Hematopoietic multipotent progenitor cell treated with erythropoietin and hydrocortisone succinate and interleukin-3 and kit ligand, for 15 days (in vitro differentiated cells): Measurements from ENCODE around the gene ARID1B.
"Not testable (repeated sequence)": the region's sequence is repeated elsewhere in the genome, so short reads cannot be mapped to it uniquely, and the experiment has no call there.

Source experiments
- DNase-seq: peaks from one replicate; pipeline ENCODE4 v3.0.0-alpha.2; 2015; ENCODE audit warnings: low spot score

ARID1B gene

GRCh38 chr6:157021993-157022740, 245.0 kb downstream of the ARID1B start:
- peak; percentile 87 for DNase-seq

GRCh38 chr6:157023958-157024357, 246.8 kb downstream of the ARID1B start:
- DNase-seq = no peak

- no peak for DNase-seq
Observed at GRCh38 chr6:157024745-157025144, 247.6 kb downstream of the ARID1B start.

DNA sequence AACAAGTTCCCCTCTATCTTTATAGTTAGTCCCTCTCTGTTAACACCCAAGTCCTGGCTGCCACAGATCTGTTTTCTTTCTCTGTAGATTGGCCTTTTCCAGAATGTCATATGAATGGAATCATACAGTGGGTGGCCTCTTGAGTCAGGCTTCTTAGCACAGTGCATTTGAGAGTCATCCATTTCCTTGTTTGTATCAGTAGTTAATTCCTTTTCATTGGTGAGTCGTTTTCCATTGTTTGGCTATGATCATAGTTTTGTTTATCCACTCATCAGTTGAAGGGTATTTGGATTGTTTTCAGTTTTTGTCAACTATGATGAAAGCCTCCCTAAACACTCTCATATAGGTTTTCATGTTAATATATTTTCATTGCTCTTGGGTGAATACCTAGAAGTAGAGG, 248.3 kb downstream of the ARID1B start:
- DNase-seq = no peak

DNA sequence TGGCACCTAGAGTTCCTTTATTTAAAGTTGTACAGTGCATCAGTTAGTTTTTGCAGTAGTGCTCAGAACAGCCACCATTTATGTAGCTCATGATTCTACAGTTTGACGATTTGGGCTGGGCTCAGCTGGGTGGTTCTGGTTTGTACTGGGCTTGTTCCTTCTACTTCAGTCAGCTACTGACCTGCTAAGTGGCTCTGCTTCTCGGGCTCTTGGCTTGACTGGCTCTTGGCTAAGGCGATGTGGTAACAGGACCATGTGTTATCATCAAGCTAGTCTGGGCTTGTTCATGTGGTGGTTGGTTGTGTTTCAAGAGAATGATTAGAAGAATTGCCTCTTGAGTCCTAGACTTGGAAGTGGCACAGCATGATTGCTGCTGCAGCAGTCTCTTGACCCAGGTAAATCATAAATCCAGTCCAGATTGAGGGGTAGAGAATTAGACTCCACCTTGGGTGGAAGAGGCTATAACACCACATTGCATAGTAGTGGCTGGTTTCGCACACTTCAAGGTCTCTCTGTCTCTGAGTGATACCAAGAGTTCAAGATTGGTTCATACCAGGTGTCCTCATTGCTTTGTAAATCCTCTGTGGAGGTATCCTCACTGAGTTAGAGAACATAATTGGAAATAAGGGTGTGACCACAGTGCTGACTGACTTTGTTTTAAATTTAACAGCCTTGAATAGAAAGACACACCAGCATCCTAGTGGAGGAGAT, 253.0 kb downstream of the ARID1B start:
- DNase-seq = no peak

DNA sequence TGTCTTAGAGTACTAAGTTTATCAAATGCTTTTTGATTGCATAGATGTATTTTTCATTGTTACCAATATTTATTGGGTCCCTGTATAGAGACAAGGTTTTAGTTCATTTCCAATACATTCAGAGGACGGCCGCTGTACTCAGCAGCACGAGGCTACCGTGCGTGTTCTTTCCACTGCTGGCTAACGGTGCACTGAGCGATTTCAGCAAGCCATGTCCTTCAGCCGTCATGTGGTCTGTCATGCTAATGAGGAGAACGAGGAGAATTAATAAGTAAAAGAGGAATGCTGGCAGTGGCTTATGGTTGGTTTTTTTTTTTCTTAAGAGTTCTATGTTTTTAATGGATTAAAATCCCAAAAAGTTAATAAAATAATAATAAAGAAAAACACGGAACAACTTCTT, 253.6 kb downstream of the ARID1B start:
- DNase-seq = no peak

DNA sequence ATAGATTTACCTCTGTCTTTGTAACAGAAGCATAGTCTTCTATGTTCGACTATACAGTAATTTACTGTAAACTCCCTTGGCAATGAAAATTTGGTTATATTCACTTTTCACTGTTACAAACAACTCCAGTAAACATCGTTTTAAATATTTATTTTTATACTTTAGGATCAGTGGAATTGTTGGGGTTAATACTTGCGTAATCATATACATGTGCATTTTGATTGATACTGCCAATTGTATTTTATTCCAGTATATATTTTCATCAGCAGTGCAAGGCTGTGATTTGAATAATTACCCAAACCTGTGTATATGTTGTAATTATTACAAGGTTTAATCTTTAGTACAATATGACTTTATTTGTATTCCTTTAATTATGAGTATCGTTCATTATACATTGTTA, 255.7 kb downstream of the ARID1B start:
- DNase-seq = no peak

GRCh38 chr6:157033428-157034140, 256.4 kb downstream of the ARID1B start:
- DNase-seq = peak; percentile 45

GRCh38 chr6:157034436-157035230, 257.5 kb downstream of the ARID1B start:
- DNase-seq = peak; percentile 73

DNA sequence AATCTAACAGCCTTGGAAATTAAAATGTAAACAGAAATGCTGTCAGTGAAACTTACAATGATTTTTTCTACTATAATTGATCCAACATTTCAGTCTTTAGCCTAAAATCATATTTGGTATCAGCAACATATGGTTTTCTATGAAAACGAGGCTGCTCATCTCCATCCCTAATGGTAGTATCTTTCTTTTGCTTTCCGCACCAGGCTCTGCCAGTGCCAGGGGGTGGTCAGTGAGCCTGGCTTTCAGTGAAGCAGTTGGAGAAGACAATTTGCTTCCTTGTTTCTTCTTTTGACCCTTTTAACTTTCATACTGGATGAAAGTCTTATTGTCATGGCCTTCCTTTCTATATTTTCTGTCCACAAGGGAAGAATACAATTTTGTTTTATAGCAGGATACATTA, 258.4 kb downstream of the ARID1B start:
- DNase-seq = no peak

DNA sequence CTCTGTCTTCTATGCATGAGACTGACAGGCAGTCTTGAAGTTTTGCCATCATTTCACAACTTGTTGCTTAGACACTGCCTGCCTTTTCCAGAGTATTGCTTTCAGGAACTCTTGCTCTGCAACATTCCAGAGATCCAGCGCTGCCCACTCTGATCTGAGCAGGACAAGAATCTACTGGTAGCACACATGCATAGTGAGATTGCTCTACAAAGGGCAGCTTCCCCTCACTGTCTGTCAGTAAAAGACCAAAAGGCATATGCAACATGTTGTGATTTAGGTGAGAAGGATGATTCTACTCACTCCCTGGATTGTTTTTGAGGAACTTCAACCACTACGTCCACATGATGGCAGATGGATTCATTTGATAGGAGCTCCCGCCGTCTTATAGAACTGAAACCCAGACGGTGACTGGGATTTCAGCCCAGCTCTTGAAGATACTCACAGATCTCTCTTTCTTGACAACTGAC, 259.1 kb downstream of the ARID1B start:
- no peak for DNase-seq

GRCh38 chr6:157037165-157037564, 260.0 kb downstream of the ARID1B start:
- DNase-seq = no peak

DNA sequence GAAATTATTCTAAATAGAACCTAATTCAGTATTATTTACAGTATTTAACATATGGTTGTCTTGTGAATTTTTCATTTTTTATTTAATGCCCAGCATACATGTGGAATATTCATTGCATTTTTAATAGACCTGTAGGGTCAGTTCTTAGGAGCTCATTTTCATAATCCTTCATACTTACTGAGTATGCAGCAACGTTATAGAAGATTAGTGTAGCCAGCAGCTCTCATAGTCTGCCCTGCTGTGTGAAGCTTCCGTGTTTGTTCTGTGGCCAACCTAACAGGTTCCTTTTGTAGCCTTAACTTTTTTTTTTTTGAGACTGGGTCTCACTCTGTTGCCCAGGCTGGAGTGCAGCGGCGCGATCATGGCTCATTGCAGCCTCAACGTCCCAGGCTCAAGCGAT, 261.4 kb downstream of the ARID1B start:
- DNase-seq = no peak

- DNase-seq = not testable (repeated sequence)
Observed at GRCh38 chr6:157039639-157040038, 262.5 kb downstream of the ARID1B start.

DNA sequence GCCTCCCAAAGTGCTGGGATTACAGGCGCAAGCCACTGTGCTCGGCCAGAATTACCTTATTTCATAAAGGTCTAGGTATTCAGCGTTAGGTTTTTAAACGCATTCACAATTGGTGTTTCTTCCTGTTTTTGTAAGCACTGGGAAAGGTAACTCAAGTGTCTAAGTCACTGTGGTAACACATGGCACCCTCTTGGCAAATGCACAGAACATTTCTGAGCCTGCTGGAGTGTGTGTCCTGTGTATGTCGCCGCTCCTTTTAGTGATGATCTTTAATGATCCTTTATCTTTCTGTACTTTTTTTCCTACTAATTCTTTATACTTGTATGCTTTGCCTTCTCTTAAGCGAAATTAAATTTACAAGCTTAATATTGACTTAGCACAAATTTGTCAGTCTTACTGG, 263.0 kb downstream of the ARID1B start:
- DNase-seq = no peak

DNA sequence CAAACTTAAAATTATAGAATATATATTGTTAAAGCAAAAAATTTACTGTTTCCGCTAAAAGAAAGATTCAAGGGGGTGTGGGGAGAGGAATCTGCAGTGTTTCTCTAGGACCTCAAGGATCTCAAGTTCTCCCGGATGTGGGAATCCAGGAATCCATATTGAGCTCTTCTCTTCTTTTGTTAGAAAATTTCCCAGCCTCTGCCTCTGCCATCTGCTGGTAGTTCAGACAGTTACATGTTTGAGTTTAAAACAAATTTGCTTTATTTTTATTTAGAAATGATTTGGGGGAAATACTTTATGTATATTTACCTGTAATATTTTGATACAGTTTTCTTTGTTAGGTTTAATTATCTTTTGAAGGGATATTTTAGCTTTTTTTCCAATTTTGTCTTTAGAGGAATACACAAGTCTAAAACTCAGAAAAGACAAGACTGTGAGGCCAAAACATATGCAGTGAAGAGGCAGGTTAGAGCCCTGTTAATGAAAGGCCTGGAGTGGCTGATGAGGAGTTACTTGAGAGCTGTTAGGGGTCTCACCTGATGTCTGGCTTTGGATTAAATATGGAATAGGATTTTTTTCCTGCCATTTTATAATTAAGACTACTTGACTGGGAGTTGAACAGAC, 268.8 kb downstream of the ARID1B start:
- DNase-seq = no peak

- DNase-seq = no peak
Observed at GRCh38 chr6:157046776-157047175, 269.6 kb downstream of the ARID1B start.

DNA sequence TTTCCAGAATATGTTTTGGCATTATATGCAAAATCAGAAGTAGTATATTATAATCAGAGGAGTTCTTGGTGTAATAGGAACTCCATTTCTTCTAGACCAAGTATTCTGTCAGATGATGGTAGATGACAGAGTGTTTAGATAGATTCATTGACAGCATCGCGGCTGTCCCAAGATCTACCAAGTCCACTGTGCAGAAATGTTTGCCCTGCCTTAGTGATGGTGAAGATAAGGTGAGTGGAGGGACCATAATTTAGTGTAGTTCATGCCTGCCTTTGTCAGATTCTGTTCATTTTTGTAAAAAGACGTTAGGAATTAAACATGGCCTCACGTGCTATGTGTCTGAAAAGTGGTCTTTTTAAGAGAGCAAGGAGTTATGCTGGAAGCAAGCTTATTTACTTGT, 270.1 kb downstream of the ARID1B start:
- DNase-seq = no peak

DNA sequence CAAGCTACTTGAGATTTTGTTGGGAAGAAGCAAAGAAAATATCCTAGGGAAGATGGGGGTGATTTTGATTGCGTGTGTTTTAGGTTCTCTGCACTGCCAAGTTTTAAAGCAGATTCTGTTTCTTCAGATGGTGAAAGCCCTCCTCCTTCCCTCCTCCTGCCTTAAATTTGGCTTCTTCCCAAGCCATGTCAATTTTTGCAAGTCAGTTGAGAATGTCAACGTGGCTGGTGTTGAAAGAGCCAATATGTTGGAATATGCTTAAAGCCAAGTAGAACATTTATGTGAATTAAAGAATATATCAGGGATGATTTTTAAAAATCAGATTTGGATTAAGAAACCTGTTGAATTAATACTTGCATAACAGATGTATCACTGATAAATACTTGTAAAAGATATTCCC, 270.8 kb downstream of the ARID1B start:
- no peak for DNase-seq

DNA sequence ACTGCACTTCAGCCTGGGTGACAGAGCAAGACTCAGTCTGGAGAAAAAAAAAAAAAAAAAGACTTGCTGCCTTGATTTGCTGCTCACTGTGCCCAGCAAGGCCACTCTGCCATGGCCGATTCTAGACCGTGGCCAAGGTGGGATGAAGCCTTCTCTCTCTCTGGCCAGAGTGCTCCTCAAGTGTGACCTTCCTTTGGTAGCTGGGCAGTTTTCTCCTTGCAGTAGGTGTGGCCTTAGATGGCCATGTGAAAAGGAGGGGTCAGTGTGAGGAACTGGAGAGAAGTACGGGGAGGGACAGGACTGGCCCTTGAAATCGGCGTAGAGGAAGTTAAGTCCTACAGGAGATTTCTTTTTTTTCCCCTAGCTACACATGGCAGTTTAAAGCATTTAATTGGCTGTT, 272.0 kb downstream of the ARID1B start:
- no peak for DNase-seq

DNA sequence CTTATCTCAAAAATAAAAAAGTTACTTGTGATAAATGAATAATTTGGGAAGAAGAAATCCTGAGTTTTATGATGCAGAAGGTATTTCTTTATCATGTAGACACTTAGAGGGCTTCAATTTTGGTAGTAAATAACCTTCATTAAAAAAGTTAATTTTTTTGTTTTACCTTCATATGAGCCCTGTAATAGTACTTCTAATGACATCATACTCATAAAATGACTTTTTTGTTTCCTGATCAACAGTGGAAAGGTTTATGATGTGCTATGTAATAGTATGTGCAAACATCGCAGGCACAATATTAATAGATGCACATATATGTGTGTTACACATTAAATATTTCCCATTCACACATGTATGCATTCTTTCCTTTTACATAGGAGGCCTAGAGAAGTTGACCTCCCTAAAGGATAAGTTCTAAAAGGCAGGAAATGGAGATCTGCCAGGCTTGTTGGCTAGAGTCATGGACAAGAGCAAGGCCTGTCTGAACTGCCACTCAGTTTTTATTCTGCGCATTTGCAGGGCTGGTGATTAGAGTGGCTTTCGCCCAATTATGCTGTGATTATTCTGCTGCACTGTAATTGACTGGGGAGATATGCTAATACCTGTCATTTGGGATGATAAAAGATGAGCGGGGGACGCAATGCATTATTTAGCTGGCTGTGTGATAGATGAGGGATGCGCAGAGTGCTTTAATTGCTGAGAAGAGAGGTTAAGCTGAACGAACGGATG, 273.5 kb downstream of the ARID1B start:
- DNase-seq = no peak
